ENCODE measurements around the gene HOXA7.

DNA sequence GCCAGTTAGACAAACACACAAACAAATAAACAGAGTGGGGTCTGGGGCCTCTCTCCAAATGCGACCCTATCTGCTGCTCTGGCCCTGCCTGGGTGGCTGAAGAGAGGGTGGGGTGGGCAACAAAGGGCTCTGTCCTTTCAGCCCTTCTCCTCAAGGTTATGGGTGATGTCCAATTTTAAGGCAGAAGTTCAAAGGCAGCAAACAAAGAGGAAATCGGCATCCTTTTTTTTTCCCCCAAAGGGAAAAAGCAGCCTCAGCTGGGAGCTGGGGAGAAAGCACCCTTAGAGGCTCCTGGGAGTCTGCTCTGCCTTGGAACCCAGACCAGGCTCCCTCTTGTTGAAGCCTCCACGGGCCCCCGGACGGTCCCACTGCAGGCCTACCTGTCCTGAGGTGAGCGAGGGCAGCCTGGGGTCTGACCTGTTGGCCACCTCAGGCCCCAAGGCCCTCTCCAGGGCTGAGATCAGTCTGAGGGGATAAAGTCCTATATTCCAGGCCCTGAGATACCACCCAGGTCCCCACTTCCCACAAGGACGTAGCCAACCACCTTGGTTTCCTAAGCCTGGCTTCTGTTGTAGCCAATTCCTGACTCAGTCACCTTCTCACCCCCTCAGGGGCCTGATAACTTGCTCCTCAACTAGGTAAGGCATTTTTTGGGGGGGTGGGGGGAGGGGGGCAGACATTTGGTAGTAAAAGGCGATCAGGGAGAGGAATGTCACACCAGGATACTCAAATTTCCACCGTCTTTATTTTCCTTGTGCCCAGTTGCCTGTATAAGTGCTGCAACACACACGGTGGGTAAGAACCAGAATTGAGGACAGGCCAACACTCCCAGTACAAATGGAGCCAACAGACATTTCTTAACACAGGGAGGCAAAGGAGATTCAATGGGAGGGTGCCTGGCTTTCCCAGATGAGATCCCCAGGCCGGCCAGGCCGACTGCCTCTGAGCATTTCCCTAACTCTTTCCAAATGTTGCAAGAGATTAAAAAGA lies 24.3 kb upstream of the HOXA7 start:
- TF ChIP-seq, protein P1, sequence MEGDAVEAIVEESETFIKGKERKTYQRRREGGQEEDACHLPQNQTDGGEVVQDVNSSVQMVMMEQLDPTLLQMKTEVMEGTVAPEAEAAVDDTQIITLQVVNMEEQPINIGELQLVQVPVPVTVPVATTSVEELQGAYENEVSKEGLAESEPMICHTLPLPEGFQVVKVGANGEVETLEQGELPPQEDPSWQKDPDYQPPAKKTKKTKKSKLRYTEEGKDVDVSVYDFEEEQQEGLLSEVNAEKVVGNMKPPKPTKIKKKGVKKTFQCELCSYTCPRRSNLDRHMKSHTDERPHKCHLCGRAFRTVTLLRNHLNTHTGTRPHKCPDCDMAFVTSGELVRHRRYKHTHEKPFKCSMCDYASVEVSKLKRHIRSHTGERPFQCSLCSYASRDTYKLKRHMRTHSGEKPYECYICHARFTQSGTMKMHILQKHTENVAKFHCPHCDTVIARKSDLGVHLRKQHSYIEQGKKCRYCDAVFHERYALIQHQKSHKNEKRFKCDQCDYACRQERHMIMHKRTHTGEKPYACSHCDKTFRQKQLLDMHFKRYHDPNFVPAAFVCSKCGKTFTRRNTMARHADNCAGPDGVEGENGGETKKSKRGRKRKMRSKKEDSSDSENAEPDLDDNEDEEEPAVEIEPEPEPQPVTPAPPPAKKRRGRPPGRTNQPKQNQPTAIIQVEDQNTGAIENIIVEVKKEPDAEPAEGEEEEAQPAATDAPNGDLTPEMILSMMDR (IDR thresholded peaks at IDR 0.05), result no peak
- TF ChIP-seq POLR2A (IDR thresholded peaks at IDR 0.05) (no peak), EP300 (IDR thresholded peaks at IDR 0.05) (no peak)
